Cerebellar nuclear complex (tissue), 1 donor: ENCODE measurements around the gene MTMR1.
A peak's percentile ranks its signal among the peaks of the same experiment; 100 is the strongest.

Experiments
- DNase-seq, 2 experiments: peaks; one replicate each; lab custom pipeline; 2025; lab: John Stamatoyannopoulos, UW

MTMR1 gene

GRCh38 chrX:150763303-150763797, 70.2 kb downstream of the MTMR1 start:
- no peak for DNase-seq

- no peak for DNase-seq
These were observed 70.6 kb downstream of the MTMR1 start for GRCh38 chrX:150763810-150764209.

GRCh38 chrX:150765237-150765636, 72.0 kb downstream of the MTMR1 start:
- DNase-seq, result no peak

DNA sequence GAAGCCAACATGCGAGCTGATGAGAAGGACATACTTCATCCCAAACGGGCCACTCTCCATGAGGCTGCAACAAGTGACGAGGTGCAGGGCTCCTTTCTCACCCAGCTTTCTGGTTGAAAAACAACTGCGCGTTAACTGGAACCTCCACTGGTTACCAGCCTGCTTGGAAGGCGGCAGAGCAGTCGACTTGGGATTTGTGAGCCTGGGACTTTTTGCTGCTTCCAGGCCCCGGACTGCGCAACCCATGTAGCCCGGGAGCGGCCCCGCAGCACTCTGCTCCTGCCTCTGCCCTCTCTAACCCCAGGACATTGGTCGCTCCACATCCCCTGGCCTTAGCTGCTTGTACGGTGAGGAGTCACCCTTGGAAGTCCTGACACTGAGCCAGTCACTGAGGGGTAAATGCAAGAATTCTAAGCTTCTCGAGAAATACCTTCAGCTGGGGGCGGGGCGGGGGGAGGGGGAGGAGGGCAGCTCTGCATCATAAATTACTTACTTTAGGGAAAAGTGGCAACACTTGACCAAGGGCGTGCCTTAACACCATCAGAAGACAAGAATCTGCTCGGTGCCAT, 72.7 kb downstream of the MTMR1 start:
- no peak for DNase-seq

GRCh38 chrX:150766351-150767044, 73.3 kb downstream of the MTMR1 start:
- no peak for DNase-seq

- DNase-seq, result no peak
These were observed 73.8 kb downstream of the MTMR1 start for GRCh38 chrX:150767045-150767395.

GRCh38 chrX:150767475-150768131, 74.4 kb downstream of the MTMR1 start:
- DNase-seq, result no peak

DNA sequence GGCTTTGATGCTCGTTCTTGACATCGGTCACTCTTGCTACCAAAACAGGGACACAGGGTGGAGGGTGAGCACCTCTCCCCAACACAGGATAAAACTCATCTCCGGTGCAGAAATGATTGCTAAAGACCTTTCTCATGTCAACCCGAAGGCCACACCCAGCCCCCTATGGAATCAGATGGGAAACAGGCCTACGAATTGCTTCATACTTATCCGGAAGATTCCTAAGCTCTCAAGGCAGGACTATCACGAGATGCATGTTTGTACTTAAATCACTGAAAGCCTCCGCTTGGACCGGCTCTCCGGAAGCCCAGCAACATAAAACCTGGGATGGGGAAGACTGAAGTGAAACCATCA, 74.9 kb downstream of the MTMR1 start:
- no peak for DNase-seq

DNA sequence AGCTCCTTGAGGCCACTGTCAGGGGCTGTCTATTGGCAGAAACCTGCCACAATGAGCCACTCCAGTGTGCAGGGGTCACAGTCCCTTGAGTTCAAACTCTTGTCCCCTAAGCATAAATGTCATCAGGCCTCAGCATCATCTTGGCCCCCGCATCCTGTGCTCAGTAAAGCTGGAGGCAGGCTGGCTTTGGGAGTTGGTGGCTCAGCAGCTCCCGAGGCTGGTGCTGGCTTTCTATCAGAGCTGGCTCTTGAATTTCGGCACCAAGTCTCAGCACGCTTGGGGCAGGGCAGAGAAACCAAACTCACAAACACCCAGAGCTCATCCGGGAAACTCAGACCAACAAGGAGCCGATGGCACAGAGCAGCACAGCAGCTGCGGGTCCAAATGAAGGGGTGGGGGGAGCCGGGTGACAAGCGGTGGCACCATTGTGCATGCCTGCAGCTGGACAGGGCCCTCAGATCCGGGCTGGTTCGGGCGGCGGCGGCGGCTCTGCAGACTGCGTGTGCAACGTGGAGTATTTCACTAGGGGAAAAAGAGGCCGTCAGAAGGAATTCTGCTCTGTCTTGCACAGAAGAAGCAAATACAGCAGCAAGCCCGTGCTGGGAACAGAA, 75.5 kb downstream of the MTMR1 start:
- no peak for DNase-seq

GRCh38 chrX:150769408-150769807, 76.2 kb downstream of the MTMR1 start:
- DNase-seq, result no peak

GRCh38 chrX:150770623-150771022, 77.4 kb downstream of the MTMR1 start:
- no peak for DNase-seq

DNA sequence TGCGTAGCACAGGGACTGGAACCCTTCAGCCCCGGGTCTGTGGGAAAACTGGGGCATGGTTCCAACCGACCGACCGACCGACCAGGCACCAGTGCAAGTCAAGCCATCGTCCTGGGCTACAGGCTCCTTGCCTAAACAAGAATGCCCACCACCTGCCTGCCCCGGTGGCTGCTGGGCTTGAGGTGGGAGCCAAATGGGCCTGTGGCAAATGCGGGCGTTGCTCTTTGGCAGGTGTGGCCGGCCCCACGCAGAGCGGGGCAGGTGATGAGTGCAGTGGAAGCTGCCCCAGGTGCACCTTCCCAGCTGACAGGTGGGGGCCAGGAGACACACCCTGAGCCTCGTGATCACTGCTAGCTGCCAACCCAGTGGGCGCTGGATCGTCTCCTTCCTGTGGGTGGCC, 77.9 kb downstream of the MTMR1 start:
- no peak for DNase-seq

DNA sequence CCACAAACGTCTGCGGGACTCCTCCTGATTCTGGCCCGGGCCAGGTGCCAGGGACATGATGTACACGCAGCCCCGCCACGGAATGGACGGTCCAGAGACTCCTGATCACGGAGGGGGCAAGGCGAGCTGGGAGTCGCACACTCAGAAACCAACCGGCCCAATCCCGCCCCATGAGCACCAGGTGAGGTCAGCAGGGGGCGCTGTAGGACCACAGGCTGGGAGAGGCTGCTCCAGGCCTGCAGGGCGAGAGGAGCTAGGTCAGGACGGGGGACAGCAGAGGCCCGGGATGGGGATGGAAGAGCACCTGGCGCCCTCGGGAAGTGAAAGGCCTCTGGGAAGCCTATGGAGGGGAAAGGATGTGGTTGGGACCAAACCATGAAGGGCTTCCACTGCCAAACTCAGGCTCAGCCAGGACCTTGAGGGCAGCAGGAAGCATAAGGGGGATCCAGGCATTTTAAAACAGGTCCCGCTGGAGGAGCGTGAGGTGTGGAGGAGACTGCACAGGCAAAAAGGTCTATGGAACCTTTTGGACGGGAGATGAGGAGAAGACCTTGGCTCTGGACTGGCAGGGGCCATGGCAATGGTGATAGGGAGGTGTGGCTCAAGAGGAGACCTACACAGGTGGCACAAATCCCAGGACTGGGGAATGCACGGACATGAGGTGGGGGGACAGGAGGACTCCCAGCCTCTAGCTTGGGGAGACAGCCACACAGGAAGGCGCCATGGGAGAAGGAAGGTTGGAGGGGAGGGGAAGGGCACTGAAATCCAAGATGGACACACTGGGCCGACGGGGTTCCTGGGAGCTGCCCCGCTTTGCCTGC, 79.2 kb downstream of the MTMR1 start:
- peak in 1 of 2 experiments; percentile 34 for DNase-seq

- DNase-seq, result no peak
These were observed 79.9 kb downstream of the MTMR1 start for GRCh38 chrX:150773117-150773516.

DNA sequence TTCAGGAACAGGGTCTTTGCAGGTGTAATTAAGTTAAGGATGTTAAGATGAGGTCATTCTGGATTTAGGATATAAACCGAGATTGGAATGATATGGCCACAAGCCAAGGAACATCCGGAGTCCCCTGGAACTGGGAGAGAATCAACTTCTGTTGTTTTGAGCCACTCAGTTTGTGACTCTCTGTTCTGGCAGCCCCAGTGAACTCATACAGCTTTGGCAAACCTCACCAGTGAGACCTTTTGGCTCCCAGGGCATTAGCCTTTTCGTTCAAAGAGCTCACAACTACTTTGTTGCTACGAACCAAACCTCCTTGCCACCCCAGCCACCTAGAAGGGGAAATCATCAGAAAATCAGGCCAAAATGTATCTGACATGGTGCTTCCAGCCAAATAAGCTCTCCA, 80.4 kb downstream of the MTMR1 start:
- DNase-seq, result no peak

DNA sequence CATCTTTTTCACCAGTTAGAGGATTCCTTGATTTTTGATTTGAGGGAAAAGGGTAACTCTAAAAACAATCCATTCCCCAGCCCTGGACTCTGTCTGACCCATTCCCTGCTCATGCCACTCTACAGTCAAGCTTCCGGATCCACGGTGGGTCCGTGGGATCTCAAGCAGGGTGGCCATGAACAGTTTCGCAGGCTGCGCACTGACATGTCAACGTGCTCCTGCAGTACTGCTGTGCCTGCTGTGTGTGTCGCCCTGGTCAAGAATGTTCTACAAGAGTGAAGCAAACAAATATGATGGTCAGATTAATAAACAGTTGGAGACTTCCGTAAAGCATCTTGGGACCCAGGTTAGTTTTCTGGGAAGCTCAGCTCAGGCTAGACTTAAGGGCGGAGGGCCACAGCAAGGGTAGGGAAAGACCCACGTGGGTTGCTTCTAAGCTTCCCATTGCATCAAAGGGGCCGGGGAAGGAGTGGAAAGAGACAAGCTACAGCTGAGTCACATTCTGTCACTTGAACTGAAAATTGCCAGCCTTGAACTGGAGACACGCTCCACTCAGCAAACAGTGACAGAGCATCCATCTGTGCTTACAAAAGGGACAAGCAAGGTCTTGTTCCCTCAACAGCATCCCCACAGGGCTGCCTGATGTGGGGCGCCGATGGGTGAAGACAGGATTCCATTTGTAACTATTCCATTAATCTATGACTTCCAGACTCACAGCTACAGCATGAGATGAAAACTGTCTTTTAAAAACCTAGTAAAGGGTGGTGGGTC, 81.8 kb downstream of the MTMR1 start:
- no peak for DNase-seq

DNA sequence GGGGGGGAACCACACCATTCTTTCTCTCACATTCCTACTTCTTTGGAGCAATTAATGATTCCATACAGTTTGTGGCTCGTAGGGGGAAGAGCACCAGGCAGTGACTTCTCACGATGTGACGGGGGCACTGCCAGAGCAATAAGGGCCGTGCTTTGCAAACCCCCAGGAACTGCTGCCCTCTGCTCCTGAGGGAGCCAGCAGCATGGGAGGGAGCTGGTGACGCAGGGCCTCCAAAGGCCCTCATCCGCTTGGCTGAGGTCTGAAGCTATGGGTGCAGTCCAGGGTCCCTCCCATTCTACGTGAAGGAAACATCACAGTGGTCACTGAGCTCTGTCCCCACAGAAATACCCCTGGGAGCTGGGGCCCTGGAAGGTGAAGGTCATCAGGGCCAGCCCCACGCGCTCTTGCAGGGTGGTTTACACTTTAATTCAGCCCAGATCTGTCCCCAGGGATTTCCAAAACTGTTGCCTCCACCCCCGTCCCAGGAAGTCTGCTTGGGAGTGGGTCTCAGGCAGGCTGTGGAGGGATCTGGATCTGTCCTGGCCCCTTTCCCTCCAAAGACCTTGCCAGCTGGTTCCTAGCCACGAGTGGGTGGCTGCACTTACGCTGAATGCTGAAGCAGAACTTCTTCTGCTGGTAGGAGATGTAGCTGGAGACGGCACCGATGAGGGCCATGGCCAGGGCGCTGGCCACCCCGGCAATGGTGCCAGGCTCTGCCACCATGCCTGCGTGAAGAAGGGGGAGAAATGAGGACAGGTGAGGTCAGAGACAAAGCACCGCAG, 82.6 kb downstream of the MTMR1 start:
- DNase-seq, result no peak

DNA sequence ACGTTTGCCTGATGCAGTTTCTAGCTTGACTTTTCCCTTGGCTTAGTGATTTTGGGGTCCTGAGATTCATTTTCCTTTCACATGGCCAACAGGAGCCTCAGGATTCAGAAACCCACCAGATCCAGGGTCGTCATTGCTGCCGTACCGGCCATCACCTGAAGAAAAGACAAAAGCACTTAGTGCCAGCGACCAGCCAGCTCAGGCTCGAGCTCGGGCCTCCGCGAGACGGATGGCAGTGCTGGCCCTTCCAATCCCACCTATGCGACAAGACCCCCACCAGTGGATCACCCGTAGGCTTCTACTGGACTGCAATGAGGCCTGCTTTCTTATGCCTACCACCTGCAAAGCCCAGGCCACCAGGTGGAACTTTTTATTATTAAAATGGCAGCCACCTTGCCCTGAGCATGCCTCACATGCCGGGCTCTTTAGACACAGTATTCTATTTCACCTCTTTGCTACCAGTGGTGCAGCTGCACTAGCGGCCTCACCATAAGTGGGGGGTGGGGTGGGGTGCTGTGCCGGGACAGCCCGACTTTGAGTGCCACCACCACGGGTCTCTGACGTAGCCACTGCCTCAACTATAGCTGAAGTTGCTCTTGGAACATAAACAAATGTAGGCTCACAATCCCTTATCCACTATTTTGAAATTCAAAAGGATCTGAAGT, 84.3 kb downstream of the MTMR1 start:
- DNase-seq, result no peak

DNA sequence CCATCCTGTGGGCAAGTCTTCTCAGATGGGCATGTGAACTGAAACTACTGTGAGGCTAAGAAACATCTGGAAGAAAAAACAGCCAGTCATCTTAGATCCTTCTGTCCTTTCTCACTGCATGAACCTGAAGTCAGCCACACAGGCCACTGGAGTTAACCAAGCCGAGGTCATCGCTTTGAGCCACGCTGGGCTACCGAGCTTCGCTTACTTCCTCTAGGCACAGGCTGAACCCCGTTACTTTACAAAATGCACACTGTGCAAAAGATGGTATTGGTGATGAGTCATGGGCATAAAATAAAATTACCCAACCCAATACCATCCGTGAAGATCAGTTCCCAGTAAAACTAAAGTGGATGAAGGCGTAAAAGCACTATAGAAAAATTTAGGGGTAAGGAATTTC, 86.2 kb downstream of the MTMR1 start:
- DNase-seq, result no peak

- DNase-seq, result no peak
These were observed 88.5 kb downstream of the MTMR1 start for GRCh38 chrX:150781677-150782076.
